Measurements from ENCODE around the gene ORC6. TPM values are rescaled to one million over a fixed set of nuclear protein-coding genes. Genes with fewer than 3 reads are reported as not detected.
A peak's percentile ranks its signal among the peaks of the same experiment; 100 is the strongest.

Gene ORC6
- total and polyA plus RNA-seq, 9 of the 15 experiments (the other 6 are each of a cell fraction or from before 2014, with no cell fraction given): 18.7 to 71.4 (median 47.0) TPM

- ChIA-PET POLR2A (interaction anchor here (2.0 kb wide), 1 partner anchor 42 kb away, joined by 5 read pairs; no protein-coding TSS in a partner anchor), CTCF (ENCODE audit: low intra/inter-chr PET ratio) (no interaction called here)
- Histone ChIP-seq H3K4me2 (ENCODE audit: insufficient read depth, low read length) (no peak overlapping the region), H3K4me1 (replicated peaks in 1 of 2; ENCODE audit: control insufficient read depth in 2 of 2, insufficient read depth in 2 of 2, low read length in 2 of 2) (peaks cover 38 to 56% of the 10 kb centered on the region in 2 experiments), H3K9me1 (ENCODE audit: control insufficient read depth, insufficient read depth, low read length) (peaks cover 3% of the 10 kb centered on the region), H3K9ac (ENCODE audit: insufficient read depth in 1 of 2, low read depth in 2 of 2, low read length in 2 of 2) (no peak overlapping the region), H4K20me1 (replicated peaks; ENCODE audit: control insufficient read depth, insufficient read depth, low read length) (no peaks in the 10 kb centered on the region), H2AFZ (ENCODE audit: low read depth, low read length) (no peak overlapping the region), H3K27ac (ENCODE audit: extremely low read depth, low read depth, low read length) (no peak overlapping the region), H3K36me3 (ENCODE audit: control insufficient read depth, insufficient read depth, low read length) (no peaks in the 10 kb centered on the region), H3K27me3 (ENCODE audit: control insufficient read depth in 2 of 2, insufficient read depth in 2 of 2, low read length in 2 of 2) (no peaks in the 10 kb centered on the region), H3K79me2 (ENCODE audit: control insufficient read depth, insufficient read depth, low read length) (peaks cover 39% of the 10 kb centered on the region), H3K4me3 (no peak overlapping the region), H3K9me3 (replicated peaks; ENCODE audit: control insufficient read depth, insufficient read depth, low read depth, low read length) (no peaks in the 10 kb centered on the region)
- TF ChIP-seq FOXJ2 (tag; IDR thresholded peaks at IDR 0.05) (peak; percentile 44; the same call in 1 of the 2 replicates), MCM2 (IDR thresholded peaks at IDR 0.05; ENCODE audit: low read depth) (no peak), PRDM10 (IDR thresholded peaks at IDR 0.05; ENCODE audit: partially characterized antibody) (peak; percentile 65)
- in situ Hi-C loops (cut with MboI): no loop called here
- no TSS peak for BruUV-seq (replicated peaks)
- FAIRE-seq: no peak
- ATAC-seq: no peak
- DNase-seq (ENCODE audit: extremely low read depth in 1 of 4, low spot score in 3 of 4): no peak
- WGBS (ENCODE audit: insufficient coverage, low coverage, missing lambda C conversion rate): 67% methylated on average over 7 of the region's 7 CpGs
- intact Hi-C loops (cut with micrococcal nuclease): no loop called here
Measured at GRCh38 chr16:46745617-46746016, 56.2 kb downstream of the ORC6 start.
